K562 (cell line): ENCODE measurements around the gene EFEMP2. TPM values are rescaled to one million over a fixed set of nuclear protein-coding genes. Genes with fewer than 3 reads are reported as not detected.

Experiments used
- CBFB ChIP-seq: sonication (generic); formaldehyde crosslinking; IDR thresholded peaks from 2 replicates; pipeline ENCODE4 v1.4.0; 2020; ENCODE audit warnings: mild to moderate bottlenecking, missing genetic modification reagents
- EP400 ChIP-seq: fragments of 450-650 bp; IDR thresholded peaks from 2 replicates; pipeline ENCODE4 v1.6.1; 2017; ENCODE audit warnings: antibody characterized with exemption, mild to moderate bottlenecking, moderate library complexity
- FIP1L1 ChIP-seq: fragments of 200-400 bp; formaldehyde crosslinking; IDR thresholded peaks from 2 replicates; pipeline ENCODE4 v1.6.1; 2018; ENCODE audit warnings: mild to moderate bottlenecking, low read depth, low read length; ENCODE audit not compliant: poor library complexity, severe bottlenecking
- HNRNPLL ChIP-seq: fragments of 200-400 bp; formaldehyde crosslinking; IDR thresholded peaks from 2 replicates; pipeline ENCODE4 v1.6.1; 2017; ENCODE audit warnings: low read length, low read depth, mild to moderate bottlenecking; ENCODE audit not compliant: poor library complexity, severe bottlenecking
- JUN ChIP-seq, 2 experiments: sonication (generic) in 1 of 2; formaldehyde crosslinking in 1 of 2; IDR thresholded peaks; 2 replicates each; pipeline versions ENCODE4 v1.6.1 to v1.8.0; 2012 to 2022; ENCODE audit warnings: borderline replicate concordance in 2 of 2, mild to moderate bottlenecking in 2 of 2, improper control_type of control experiment in 1 of 2, low read depth in 1 of 2, low read length in 1 of 2, missing genetic modification reagents in 1 of 2
- MBD2 ChIP-seq: sonication (generic); IDR thresholded peaks from 2 replicates; pipeline ENCODE4 v1.6.1; 2016; ENCODE audit warnings: low read depth, borderline replicate concordance
- MYC ChIP-seq, 2 experiments: fragments of 250-450 bp in 1 of 2; sonication (Bioruptor Pico) in 1 of 2; IDR thresholded peaks; 2 replicates each; pipeline versions ENCODE4 v1.5.1 to v1.6.1; 2012 to 2021; ENCODE audit warnings: low read depth in 2 of 2, borderline replicate concordance in 1 of 2, improper control_type of control experiment in 1 of 2, low read length in 1 of 2, mild to moderate bottlenecking in 1 of 2, moderate library complexity in 1 of 2
- NR3C1 ChIP-seq: sonication (generic); formaldehyde crosslinking; IDR thresholded peaks from 2 replicates; pipeline ENCODE4 v1.8.1; 2022; ENCODE audit warnings: missing genetic modification reagents
- PCBP2 ChIP-seq: fragments of 200-400 bp; formaldehyde crosslinking; IDR thresholded peaks from 2 replicates; pipeline ENCODE4 v1.6.1; 2018; ENCODE audit warnings: low read length, low read depth, mild to moderate bottlenecking, moderate library complexity; ENCODE audit not compliant: poor library complexity, severe bottlenecking
- PRPF4 ChIP-seq: fragments of 200-400 bp; formaldehyde crosslinking; IDR thresholded peaks from one replicate; pipeline ENCODE4 v1.6.1; 2017; ENCODE audit warnings: low read length, low read depth, mild to moderate bottlenecking; ENCODE audit not compliant: insufficient read depth, poor library complexity, severe bottlenecking
- RAD21 ChIP-seq, 2 experiments: fragments of 250-450 bp in 1 of 2; fragments of 450-650 bp in 1 of 2; sonication (Bioruptor Pico) in 1 of 2; formaldehyde crosslinking in 1 of 2; IDR thresholded peaks in 1 of 2; conservative IDR thresholded peaks in 1 of 2; 2 replicates each; pipeline versions ENCODE4 v1.4.0 to v1.8.0; 2020 to 2022; ENCODE audit warnings: mild to moderate bottlenecking in 2 of 2, moderate library complexity in 1 of 2
- RAD51 ChIP-seq: fragments of 450-650 bp; IDR thresholded peaks from 2 replicates; pipeline ENCODE4 v1.7.1; 2016; ENCODE audit warnings: low read depth, mild to moderate bottlenecking, borderline replicate concordance
- TAF9B ChIP-seq: fragments of 450-650 bp; IDR thresholded peaks from 2 replicates; pipeline ENCODE4 v1.6.1; 2018; ENCODE audit warnings: mild to moderate bottlenecking; ENCODE audit not compliant: partially characterized antibody
- TAL1 ChIP-seq: fragments of 450-650 bp; IDR thresholded peaks from 2 replicates; pipeline ENCODE4 v1.6.1; 2016; ENCODE audit warnings: mild to moderate bottlenecking
- polyA plus RNA-seq, 8 experiments: library from polyadenylated mRNA; depleted of rRNA in 4 of 8; stranded (reverse) in 5 of 8; unstranded in 3 of 8; fragments of >200 nt; fragmentation: Nextera tagmentation in 2 of 8; fragmentation: Illumina TruSeq in 1 of 8; extraction: Ambion mirVana in 2 of 8; extraction: Trizol in 1 of 8; gene quantifications; 2 replicates each; pipeline versions ENCODE4 v1.2.1 to v1.2.3, GENCODE V29; 2011 to 2014; ENCODE audit warnings: inconsistent platforms in 1 of 8, missing spikeins in 1 of 8
- total RNA-seq, 7 experiments: library from RNA; depleted of rRNA in 6 of 7; stranded (reverse); fragments of >200 nt in 6 of 7; fragmentation: Illumina TruSeq in 2 of 7; extraction: Trizol in 2 of 7; gene quantifications; 2 replicates each; pipeline versions ENCODE4 v1.2.1 to v1.2.3, GENCODE V29; 2011 to 2021; ENCODE audit warnings: low replicate concordance in 1 of 7
- TF ChIP-seq, protein P1 (sequence below): sonication (generic); formaldehyde crosslinking; IDR thresholded peaks from 2 replicates; pipeline ENCODE4 v1.8.1; 2023; ENCODE audit warnings: missing genetic modification reagents, mild to moderate bottlenecking, borderline replicate concordance
- TF ChIP-seq, protein P2 (sequence below): fragments of 450-650 bp; IDR thresholded peaks from 2 replicates; pipeline ENCODE4 v1.6.1; 2016; ENCODE audit warnings: borderline replicate concordance
- TF ChIP-seq, protein P3 (sequence below): fragments of 450-650 bp; formaldehyde crosslinking; IDR thresholded peaks from 2 replicates; pipeline ENCODE4 v1.4.0; 2020; ENCODE audit warnings: mild to moderate bottlenecking

Gene EFEMP2
- total and polyA plus RNA-seq, 9 of the 15 experiments (the other 6 are each of a cell fraction or from before 2014, with no cell fraction given), result 0.07 to 2.9 (median 0.69) TPM; not detected in 1

DNA sequence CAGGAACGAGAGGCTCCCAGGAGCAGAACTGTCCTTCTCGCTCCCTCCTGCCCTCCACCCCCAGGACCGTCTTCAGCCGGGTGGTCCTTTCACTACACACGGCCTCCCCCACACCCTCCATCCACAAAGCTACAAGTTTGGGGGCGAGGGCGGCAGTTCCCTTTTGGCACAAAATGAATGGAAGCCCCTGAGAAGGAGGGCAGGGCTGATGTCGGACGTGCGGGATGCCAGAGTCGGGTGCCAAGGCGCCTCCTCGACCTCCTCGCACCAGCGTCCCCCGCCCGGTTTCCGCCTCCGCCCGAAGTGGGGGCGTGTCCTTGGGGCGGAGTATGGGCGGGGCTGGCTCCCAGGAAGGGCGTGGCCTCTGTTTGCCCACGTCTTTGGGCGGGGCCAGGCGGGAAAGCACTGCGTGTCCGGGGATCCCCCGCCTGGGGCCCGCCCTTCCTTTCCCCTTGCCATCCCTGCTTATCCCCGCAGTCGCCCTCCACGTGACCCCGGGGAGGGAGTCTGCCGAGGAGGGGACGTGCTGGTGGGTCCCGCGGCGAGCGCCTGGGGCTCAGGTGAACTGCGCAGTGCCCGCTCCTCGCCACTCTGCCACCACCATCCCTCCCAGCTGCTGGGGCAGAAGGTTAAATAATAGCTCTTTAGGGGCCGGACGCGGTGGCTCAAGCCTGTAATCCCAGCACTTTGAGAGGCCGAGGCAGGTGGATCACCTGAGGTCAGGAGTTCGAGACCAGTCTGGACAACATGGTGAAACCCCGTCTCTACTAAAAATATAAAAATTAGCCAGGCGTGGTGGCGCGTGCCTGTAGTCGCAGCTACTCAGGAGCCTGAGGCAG is 937 bp upstream of the EFEMP2 start (continued):
- TF ChIP-seq HNRNPLL (no peak), EP400 (peak; percentile 55; the same call in 1 of the 2 replicates), FIP1L1 (no peak), JUN (IDR thresholded peaks at IDR 0.05; ENCODE audit: borderline replicate concordance, low read depth, low read length) (peak; percentile 29; the same call in 1 of the 2 replicates), JUN (CRISPR knock-in tag; IDR thresholded peaks at IDR 0.05; ENCODE audit: borderline replicate concordance) (no peak), RAD51 (peak; percentile 90), PCBP2 (no peak), PRPF4 (no peak), NR3C1 (CRISPR knock-in tag) (no peak), TAL1 (no peak), CBFB (CRISPR knock-in tag) (no peak), MBD2 (no peak; the same call in 1 of the 2 replicates), MYC (IDR thresholded peaks at IDR 0.05; ENCODE audit: low read depth, low read length) (peak; percentile 64; the same call in 1 of the 2 replicates), MYC (CRISPR knock-in tag; IDR thresholded peaks at IDR 0.05; ENCODE audit: borderline replicate concordance, low read depth) (no peak), TAF9B (no peak), RAD21 (CRISPR knock-in tag; conservative IDR thresholded peaks at IDR 0.05 in 1 of 2, IDR thresholded peaks at IDR 0.05 in 1 of 2) (no peak)
- TF ChIP-seq, protein P1, sequence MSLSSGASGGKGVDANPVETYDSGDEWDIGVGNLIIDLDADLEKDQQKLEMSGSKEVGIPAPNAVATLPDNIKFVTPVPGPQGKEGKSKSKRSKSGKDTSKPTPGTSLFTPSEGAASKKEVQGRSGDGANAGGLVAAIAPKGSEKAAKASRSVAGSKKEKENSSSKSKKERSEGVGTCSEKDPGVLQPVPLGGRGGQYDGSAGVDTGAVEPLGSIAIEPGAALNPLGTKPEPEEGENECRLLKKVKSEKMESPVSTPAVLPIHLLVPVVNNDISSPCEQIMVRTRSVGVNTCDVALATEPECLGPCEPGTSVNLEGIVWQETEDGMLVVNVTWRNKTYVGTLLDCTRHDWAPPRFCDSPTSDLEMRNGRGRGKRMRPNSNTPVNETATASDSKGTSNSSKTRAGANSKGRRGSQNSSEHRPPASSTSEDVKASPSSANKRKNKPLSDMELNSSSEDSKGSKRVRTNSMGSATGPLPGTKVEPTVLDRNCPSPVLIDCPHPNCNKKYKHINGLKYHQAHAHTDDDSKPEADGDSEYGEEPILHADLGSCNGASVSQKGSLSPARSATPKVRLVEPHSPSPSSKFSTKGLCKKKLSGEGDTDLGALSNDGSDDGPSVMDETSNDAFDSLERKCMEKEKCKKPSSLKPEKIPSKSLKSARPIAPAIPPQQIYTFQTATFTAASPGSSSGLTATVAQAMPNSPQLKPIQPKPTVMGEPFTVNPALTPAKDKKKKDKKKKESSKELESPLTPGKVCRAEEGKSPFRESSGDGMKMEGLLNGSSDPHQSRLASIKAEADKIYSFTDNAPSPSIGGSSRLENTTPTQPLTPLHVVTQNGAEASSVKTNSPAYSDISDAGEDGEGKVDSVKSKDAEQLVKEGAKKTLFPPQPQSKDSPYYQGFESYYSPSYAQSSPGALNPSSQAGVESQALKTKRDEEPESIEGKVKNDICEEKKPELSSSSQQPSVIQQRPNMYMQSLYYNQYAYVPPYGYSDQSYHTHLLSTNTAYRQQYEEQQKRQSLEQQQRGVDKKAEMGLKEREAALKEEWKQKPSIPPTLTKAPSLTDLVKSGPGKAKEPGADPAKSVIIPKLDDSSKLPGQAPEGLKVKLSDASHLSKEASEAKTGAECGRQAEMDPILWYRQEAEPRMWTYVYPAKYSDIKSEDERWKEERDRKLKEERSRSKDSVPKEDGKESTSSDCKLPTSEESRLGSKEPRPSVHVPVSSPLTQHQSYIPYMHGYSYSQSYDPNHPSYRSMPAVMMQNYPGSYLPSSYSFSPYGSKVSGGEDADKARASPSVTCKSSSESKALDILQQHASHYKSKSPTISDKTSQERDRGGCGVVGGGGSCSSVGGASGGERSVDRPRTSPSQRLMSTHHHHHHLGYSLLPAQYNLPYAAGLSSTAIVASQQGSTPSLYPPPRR (CRISPR knock-in tag), result no peak
- TF ChIP-seq, protein P2, sequence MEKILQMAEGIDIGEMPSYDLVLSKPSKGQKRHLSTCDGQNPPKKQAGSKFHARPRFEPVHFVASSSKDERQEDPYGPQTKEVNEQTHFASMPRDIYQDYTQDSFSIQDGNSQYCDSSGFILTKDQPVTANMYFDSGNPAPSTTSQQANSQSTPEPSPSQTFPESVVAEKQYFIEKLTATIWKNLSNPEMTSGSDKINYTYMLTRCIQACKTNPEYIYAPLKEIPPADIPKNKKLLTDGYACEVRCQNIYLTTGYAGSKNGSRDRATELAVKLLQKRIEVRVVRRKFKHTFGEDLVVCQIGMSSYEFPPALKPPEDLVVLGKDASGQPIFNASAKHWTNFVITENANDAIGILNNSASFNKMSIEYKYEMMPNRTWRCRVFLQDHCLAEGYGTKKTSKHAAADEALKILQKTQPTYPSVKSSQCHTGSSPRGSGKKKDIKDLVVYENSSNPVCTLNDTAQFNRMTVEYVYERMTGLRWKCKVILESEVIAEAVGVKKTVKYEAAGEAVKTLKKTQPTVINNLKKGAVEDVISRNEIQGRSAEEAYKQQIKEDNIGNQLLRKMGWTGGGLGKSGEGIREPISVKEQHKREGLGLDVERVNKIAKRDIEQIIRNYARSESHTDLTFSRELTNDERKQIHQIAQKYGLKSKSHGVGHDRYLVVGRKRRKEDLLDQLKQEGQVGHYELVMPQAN, result peak; percentile 30; the same call in 1 of the 2 replicates
- TF ChIP-seq, protein P3, sequence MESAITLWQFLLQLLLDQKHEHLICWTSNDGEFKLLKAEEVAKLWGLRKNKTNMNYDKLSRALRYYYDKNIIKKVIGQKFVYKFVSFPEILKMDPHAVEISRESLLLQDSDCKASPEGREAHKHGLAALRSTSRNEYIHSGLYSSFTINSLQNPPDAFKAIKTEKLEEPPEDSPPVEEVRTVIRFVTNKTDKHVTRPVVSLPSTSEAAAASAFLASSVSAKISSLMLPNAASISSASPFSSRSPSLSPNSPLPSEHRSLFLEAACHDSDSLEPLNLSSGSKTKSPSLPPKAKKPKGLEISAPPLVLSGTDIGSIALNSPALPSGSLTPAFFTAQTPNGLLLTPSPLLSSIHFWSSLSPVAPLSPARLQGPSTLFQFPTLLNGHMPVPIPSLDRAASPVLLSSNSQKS (CRISPR knock-in tag), result no peak
